Central memory CD4-positive, alpha-beta T cell (primary cell): ENCODE results near the gene OTOG.

Experiments used
- DNase-seq: peaks from one replicate; pipeline ENCODE4 v3.0.0; 2022

The OTOG gene

DNA sequence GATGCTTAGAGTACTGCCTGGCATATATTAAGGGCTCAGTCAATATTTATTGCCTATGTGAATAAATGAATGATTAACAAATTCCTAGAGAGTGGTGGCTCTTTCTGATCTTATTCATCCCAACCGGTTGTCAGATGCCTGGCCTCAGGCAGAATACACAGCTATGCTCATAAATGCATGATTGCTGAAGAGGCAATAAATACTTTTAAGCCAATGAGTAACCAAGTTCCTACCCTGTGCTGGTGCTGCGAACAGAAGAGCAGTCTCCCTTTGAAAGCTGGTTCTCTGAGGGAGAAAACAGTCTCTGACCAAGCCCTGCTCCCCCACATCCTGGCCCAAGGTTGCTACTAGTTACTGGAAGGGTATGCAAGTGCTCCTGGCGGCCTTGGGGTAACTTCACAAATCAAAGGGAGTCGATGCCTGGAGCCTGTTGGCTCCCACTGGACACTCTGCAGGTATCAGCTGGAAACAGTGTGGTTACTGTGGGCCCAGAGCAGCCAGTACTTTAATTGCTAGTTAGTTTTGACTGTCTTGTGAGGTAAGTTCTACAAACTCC, 5.7 kb upstream of the OTOG start:
- no peak for DNase-seq

DNA sequence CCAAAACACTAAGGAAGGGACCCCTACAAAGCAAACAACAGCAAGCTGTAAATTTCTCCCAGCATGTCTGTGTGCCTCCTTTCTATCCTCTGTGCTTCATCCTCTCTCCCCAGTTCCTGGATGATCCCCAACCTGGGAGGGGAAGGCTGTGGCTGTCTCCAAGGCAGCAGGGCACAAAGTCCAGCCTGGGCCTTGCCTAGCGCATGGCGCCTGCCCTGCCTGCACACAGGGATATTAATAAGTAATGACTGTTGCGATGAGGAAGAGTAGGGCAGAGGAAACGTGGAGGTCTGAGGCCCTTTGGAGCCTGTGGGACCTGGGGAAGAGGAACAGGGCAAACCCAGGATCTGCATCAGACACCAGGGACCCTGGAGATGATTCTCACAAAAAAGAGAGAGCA, 4.8 kb upstream of the OTOG start:
- no peak for DNase-seq

DNA sequence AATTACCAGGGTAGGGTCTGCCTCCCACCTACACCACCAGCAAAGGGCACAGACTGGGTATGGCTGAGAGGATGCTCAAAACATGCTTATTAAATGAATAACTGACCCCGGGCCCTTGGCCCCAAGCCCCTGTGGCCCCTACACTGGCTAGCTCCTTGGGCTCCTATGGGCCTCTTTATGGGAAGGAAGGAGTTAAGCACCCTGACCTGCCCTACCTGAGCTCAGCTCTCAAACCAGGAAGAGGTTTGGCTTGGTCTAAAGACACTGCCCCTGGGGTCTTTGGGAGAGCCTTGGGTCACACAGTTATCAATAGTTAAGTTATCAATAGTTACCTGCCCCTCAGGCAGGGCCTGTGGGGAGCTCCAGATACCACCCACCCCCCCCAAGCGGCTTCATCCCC, 4.0 kb upstream of the OTOG start:
- no peak for DNase-seq

DNA sequence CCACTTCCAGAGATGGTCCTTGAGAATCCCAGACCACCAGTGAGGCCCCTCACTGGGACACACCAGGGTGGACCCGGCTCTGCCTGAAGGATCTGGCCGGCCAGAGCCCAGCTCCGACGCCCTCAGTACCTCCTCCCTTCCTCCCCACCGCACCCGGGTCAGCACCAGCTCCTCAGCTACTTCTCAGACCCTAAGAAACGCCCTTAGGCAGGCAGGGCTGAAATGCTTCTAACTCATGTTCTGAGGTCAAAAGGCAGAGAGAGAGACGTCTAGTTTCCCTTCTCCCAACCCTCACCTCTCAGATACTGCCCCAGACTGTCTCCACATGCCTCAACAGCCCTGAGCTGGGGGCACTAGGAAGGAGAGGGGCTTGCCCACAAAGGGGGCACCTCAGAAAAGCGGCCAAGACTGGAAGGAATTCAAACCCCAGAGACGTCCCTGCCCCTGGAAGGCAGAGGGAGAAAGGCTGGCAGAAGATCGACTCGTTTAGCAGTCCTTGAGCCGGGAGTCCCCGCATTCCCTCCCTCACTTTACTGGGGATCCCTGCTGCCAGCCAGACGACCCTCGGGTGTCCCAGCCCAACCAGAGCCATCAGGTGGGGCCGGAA, 3.4 kb upstream of the OTOG start:
- DNase-seq: no peak

DNA sequence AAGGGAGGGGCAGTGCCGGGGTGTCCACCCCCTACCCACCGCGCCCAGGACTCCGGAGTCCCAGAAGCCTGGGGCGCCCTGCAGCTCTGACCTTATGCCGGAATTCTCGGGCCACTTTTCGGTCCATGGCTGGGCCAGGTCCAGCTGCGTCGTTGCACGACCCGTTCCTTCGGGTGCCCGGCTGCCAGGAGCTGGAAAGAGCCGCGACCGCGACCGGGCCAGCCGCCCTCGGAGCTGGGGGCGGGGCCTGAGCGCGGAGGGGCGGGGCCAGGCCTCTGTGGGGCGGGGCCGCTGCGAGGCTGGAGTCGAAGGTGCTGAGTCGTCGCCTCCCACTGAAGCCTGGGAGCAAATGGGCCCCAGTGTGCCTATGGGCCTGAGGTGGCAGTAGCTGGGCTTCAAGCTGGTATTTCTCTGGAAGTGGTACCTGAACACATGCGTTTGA, 2.9 kb upstream of the OTOG start, which contains the start of gene USH1C:
TSS of gene USH1C (minus strand) at position 236 of the 442 bp plus-strand sequence. CDS start at position 127, 109 bp downstream.
- no peak for DNase-seq

DNA sequence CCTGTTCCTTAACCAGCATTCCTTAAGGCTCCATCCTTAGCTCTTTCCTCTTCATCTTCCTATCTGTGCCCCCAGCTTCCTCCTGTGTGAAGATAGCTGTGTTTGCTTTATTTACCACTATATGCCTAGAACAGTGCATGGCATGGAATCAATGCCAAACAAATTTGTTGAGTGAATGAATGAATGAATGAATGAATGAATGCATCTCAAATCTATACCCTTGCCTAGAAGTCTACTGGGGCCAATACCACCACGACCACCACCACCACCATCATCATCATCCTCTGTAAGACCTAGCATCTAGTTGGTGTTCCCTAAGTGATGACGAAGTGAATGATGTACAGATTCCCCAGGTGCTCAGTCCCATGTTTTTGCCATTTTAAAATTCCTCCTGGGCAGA, 819 bp upstream of the OTOG start:
- DNase-seq: no peak

DNA sequence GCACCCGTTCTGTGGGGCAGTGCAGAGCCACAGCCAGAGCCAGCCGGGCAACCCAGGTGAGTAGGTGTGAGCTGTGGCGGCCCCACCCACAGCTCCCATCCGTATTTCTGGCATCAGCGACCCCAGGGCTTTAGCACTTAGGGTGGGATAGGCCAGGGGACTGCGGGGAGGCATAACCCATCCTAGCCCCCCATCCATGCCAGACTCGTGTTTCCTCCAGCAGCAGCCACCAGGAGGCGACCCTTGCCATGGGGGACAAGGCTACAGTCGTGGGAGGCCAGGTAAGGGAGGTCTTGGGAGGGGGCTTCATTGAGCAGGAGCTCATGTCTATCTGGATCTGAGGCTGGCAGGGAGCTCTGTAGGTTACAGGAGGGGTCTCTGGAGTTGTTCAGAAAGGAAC, 873 bp downstream of the OTOG start:
- no peak for DNase-seq

DNA sequence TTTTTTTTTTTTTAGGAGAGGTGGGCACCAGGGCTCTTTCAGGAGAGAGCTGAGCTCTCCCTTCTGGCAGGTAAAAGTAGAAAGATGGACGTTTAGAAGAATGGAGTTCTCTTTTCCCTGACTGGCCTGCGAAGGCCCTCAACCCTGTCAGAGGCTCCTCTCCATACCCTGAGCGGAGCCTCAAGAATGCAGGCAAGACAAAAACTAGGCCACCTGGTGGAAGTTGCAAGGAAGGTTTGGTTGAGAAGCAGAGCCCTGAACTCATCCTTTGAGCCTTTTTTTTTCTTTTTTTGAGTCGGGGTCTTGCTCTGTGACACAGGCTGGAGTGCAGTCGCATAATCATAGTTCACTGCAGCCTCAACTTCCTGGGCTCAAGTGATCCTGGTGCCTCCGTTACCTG, 1.4 kb downstream of the OTOG start:
- DNase-seq: no peak

DNA sequence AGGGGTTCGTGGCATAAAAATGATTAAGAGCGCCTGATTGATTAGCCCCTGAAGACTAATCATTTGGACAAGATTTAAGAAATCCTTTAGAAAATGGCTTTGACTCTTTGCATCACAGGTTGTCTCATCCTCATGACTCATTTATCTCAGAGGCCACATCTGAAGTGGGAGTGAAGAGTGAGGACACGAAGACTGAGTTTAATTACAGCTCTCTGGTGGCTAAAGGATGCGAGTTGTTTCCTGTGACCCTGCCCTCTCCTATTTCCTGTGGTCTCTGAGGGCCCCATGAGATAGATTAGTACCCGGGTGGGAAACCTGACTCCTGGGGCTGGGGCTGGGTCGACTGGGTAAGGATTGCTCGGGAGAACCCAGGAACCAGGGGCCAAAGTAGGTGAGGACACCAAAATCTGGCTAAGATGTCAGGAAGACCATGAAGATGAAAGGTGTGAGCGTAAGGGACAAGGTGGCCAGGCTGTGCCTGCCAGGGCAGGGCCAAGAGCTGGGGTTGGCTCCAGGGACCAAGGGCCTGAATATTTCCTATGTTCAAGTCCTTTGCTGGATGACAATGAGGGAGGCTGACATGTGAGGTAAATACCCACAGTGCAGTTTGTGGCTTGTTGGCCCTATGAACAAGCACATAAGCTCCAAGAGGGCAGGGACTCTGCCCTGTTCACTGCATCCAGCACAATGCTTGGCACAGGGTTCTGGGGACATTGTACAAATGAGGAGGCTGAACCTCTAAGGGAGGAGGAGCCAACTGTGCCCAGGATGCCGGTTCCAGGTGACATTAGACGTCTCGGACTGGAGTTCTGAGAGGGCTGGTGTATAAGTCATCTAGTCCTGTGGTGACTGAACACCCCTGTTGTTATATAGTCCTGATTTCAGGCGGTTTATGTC, 3.6 kb downstream of the OTOG start:
- DNase-seq: no peak

DNA sequence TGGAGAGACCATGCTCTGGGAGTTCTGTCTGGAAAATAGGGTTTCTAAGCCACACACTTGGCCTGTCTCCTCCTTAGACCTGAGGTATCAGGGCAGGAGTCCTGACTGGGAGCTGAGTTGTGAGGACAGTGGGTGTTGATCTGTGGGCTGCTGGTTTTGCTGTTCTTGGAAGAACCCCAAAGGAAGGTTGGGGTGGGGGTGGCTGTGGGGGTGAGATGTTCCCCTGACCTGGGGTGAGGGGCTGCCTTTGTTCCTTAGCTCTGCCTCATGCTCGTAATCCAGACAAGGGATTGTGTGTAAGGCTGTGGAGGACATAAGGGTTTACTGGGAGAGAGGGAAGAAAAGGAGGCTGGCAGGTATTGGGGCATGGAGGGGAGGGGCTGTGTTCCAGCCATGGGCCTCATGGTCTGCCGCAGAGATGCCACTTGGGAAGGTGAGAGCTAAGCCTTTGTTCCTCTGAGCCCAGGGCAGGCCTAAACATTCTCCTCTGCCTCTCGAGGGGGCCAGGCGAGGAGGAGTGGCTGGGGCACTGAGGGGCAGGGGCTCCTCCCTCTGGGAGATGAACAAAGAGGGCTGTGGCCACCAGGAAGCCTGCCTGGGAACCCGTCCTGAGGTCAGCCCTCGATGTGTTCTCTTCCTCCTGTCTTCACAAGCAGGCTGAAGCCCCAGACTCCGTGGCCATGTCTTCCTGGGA, 4.4 kb downstream of the OTOG start:
- no peak for DNase-seq

DNA sequence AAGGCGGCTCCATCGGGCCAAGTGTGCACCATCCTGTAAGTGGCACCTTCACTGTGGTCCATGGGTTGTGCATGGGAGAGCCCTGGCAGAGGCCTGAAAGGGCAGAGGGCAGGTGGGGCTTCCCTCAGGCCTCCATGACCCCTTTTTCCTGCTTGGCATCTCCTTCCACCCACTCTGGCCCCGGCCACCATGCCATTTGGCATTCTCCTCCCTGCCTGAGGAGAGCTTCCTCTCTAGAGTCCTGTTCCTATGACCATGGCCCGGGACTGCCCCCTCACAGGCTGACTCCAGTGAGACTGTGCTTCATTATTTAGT, 4.9 kb downstream of the OTOG start:
- no peak for DNase-seq

DNA sequence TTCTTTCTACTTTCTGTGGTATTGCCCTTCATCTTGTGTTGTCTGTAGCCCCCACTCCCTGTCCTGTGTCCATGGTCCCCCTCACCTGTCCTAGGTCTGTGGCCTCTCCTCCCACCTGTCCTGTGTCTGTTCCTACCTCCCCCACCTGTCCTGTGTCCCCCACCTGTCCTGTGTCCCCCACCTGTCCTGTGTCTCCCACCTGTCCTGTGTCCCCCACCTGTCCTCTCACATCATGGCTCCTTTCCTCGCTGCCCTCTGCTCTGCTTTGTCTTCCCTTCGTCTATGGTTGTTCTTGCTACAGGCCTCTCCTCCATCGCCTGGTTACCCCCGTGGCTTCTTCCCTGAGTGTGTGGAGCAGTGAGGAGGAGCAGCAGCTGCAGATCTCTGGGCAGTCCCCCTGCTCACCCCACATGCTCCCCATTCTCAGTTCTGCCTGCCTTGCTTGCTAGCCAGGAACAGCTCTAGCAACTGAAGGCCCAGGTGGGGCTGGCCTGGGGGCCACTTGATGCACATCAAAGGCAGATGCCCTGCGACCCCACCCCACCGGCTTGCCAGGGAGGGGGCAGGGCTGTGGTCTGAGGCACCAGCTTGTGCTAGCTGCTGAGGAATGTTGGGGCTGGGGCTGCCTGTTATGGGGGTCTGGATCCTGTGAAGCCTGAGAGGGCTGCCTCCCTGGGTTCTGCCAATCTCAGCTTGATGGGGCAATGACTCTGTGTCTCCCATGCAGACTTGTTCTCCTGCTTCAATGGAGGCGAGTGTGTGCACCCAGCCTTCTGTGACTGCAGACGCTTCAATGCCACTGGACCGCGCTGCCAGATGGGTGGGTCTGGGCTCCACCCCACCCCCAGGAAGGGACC, 5.6 kb downstream of the OTOG start:
- DNase-seq: no peak

DNA sequence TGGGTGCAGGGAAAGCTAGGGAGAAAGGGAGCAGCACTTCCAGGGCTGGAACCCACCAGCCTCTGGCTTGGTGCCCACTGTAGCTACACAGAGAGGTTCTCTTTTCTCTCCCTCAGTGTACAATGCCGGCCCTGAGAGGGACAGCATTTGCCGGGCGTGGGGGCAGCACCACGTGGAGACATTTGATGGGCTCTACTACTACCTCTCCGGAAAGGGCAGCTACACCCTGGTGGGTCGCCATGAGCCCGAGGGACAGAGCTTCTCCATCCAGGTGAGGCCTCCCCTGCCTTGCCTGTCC, 6.1 kb downstream of the OTOG start:
- no peak for DNase-seq

DNA sequence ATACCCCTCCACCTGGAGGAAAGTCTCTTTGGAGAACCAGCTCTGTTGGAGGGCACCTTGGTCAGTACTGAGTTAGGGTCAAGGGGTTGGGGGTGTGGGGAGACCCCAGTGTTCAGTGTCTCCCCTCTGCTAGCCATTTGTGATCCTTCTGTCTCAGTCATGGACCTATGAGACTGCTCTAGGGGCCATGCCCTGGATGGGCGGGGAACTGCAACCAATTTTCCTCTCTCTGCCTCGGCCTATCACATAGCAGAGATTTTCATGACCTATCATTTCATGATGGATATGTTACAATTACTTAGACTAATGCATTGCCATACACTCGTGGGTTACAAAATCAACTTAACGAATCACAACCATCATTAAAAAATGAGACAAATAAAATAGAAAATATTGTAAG, 7.4 kb downstream of the OTOG start:
- no peak for DNase-seq

DNA sequence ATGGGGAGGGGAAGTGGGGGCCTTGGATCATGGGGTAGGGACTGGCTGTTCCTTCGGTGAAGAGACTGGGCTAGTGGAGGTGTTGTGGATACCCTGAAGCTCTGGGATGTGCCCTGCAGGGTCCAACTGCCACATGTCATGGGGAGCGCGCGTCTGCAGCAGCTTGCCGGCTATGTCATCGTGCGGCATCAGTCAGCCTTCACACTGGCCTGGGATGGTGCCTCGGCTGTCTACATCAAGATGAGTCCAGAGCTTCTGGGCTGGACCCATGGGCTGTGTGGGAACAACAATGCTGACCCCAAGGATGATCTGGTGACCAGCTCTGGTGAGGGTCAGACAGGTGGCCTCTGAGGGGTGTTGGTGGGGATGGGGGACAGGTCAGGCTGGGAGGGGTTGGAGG, 9.9 kb downstream of the OTOG start:
- no peak for DNase-seq

DNA sequence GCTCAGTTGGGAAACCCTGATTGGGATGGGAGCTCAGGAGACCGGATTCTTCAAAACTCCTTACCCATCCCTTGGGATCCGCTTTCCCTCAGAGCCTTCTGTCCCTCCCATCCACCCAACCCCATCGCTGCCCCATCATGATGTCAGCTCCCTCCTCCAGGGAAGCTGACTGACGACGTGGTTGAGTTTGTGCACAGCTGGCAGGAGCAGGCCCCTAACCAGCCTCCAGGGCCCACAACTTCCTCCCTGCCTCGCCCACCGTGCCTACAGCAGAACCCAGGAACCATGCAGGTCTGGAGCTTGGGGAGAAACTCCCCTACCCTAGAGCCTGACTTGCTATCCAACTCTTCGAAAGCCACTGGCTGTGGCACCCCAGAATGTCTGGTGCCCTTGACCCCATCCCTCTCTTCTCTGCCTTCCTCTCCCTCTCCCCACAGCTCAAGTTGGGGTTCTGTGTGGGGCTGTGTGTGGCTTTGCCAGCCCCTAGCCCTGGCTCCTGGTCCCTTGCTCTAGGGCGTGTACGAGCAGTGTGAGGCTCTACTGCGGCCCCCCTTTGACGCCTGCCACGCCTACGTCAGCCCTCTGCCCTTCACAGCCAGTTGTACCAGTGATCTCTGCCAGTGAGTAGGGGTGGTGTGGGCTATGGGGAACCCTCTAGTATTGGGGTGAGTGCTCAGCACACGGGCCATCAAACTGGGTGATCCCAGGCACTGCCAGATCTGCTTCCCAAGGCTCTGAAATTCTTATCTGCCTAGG, 11.1 kb downstream of the OTOG start:
- DNase-seq: no peak

DNA sequence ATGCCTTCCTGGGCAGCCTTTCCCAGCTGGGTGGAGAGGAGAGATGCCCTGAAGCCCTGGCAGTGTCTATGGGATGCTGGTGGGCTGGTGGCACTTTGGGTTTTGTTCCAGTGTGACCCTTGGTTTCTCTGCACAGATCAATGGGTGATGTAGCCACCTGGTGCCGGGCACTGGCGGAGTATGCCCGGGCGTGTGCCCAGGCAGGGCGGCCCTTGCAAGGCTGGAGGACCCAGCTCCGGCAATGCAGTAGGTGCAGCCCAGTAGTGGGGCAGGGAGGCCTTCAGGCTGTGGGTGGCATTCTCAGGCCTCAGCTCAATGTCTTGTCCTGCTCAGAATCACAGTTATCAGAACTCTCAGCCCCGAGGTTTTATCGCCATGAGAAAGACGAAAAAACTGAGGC, 11.9 kb downstream of the OTOG start:
- DNase-seq: no peak

DNA sequence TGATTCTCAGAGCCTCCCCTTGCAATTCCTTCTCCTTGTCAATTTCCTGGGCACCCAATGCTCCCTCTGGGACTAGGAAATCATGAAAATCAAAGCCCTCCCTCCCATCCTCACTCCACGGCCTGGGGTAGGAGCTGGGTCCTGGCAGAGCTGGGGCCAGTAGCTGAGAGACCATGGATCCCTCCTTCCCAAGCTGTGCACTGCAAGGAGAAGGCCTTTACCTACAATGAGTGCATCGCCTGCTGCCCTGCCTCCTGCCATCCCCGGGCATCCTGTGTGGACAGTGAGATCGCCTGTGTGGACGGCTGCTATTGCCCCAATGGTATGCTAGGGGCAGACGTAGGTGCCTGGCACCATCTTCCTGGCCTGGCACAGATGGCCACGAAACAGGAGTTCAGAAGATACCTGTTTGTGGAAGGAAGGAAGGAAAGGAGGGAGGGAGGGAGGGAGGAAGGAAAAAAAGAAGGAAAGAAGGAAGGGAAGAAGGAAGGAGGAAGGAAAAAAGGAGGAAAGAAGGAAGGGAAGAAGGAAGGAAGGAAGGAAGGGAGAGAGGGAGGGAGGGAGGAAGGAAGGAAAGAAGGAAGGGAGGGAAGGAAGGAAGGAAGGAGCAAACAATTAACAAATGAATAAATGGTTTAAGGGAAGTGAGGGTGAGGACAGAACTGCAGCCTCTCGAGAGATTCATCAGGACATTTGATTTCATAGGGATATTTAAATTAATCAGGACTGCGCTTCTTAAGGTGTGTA, 12.5 kb downstream of the OTOG start:
- DNase-seq: no peak

DNA sequence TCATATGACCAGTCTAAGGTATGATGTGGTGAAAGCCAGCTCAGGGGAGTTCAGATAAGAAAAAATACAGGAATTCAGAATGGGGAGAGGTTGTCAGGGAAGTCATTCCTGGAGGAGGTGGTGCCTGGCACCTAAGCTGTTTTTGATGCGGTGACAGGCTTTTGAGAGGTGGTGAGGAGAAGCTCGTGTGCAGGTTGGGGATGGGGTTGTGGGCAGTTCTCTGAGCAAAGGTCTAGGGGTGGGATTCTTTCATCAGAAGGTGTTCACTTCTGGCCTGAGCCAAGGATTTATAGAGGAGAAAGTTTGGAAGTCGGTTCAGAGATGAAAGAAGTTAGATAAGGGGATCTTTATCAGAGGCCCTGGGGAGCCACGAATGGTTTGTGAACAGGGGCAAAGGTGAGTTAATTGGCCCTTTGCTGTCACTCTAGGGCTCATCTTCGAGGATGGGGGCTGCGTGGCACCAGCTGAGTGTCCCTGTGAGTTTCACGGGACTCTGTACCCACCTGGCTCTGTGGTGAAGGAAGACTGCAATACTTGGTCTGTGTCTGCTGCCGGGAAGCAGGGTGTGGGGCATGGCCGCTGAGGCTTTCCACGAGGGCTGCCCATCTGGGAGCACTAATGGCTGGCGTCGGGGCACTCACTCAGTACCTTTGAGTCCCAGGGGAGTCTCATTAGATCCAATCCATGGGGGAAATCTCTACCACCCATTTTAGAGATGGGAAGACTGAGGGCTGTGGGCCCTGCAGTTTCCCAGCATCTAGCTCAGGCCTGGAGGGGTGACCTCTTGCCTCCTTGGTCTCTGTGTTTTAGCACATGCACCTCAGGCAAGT, 13.4 kb downstream of the OTOG start:
- no peak for DNase-seq

DNA sequence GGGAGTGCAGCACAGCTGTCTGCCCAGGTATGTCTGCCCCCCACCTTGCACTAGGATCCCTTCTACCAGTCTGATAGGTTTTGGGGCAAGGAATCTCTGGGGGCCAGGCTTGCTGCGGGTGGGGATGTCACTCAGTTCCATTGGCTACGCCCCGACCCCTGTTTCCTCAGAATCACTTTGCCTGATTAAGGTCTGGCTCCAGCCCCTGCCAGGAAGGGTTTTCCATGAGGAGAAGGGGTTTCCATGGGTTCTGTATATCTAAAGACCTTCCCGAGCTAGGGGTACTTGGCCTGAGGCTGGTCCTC, 14.0 kb downstream of the OTOG start:
- DNase-seq: no peak

DNA sequence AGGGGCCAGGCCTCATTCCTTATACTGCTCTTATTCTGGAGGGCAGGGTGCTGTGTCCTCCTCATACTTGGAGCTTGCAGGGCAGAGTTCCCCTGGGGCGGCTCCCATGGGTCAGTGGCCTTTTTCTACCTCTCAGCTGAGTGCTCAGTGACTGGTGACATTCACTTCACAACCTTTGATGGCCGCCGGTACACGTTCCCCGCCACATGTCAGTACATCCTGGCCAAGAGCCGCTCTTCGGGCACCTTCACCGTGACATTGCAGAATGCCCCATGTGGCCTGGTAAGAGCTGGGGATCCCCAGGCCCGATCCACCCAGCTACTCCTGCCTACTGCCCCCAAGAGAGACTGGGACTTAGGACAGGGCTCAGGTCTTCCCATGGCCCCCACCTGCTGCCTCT, 14.5 kb downstream of the OTOG start:
- DNase-seq: no peak
